ENCODE data around the gene ZMIZ1.
"Not testable (repeated sequence)": the region's sequence is repeated elsewhere in the genome, so short reads cannot be mapped to it uniquely, and the experiment has no call there.

Gene ZMIZ1

GRCh38 chr10:79031723-79032122 is 37.0 kb upstream of the ZMIZ1 start:
- no peak for DNase-seq (ENCODE audit: low spot score)

- DNase-seq (ENCODE audit: low spot score), result no peak
Measured at GRCh38 chr10:79034271-79034876, 34.4 kb upstream of the ZMIZ1 start.

GRCh38 chr10:79036416-79036815 is 32.4 kb upstream of the ZMIZ1 start:
- DNase-seq (ENCODE audit: low spot score), result not testable (repeated sequence)

- no peak for DNase-seq (ENCODE audit: low spot score)
Measured at GRCh38 chr10:79038104-79038840, 30.5 kb upstream of the ZMIZ1 start.

- no peak for DNase-seq (ENCODE audit: low spot score)
Measured at GRCh38 chr10:79038841-79039201, 29.9 kb upstream of the ZMIZ1 start.

GRCh38 chr10:79042639-79043411 is 25.9 kb upstream of the ZMIZ1 start:
- DNase-seq (ENCODE audit: low spot score), result no peak

- DNase-seq (ENCODE audit: low spot score), result no peak
Measured at GRCh38 chr10:79044036-79044632, 24.6 kb upstream of the ZMIZ1 start.

- no peak for DNase-seq (ENCODE audit: low spot score)
Measured at GRCh38 chr10:79044846-79045245, 23.9 kb upstream of the ZMIZ1 start.

- DNase-seq (ENCODE audit: low spot score), result no peak
Measured at GRCh38 chr10:79045566-79046175, 23.1 kb upstream of the ZMIZ1 start.

GRCh38 chr10:79046326-79046725 is 22.4 kb upstream of the ZMIZ1 start:
- no peak for DNase-seq (ENCODE audit: low spot score)

GRCh38 chr10:79046741-79047583 is 21.8 kb upstream of the ZMIZ1 start:
- DNase-seq (ENCODE audit: low spot score), result no peak

GRCh38 chr10:79047584-79047874 is 21.2 kb upstream of the ZMIZ1 start:
- DNase-seq (ENCODE audit: low spot score), result no peak

- DNase-seq (ENCODE audit: low spot score), result no peak
Measured at GRCh38 chr10:79047875-79048638, 20.7 kb upstream of the ZMIZ1 start.

- DNase-seq (ENCODE audit: low spot score), result no peak
Measured at GRCh38 chr10:79048639-79049550, 19.9 kb upstream of the ZMIZ1 start.

GRCh38 chr10:79049931-79050895 is 18.6 kb upstream of the ZMIZ1 start:
- peak; percentile 27 for DNase-seq (ENCODE audit: low spot score)

GRCh38 chr10:79050896-79051555 is 17.7 kb upstream of the ZMIZ1 start:
- DNase-seq (ENCODE audit: low spot score), result no peak

GRCh38 chr10:79051766-79052165 is 17.0 kb upstream of the ZMIZ1 start:
- no peak for DNase-seq (ENCODE audit: low spot score)
